NCI-H128 (cell line): ENCODE data around the gene SLC16A10.
"Not testable (repeated sequence)": the region's sequence is repeated elsewhere in the genome, so short reads cannot be mapped to it uniquely, and the experiment has no call there.

Experiments used
- DNase-seq: peaks from one replicate; lab custom pipeline; 2025; ENCODE audit not compliant: unreplicated experiment; lab: John Stamatoyannopoulos, UW

SLC16A10 gene

DNA sequence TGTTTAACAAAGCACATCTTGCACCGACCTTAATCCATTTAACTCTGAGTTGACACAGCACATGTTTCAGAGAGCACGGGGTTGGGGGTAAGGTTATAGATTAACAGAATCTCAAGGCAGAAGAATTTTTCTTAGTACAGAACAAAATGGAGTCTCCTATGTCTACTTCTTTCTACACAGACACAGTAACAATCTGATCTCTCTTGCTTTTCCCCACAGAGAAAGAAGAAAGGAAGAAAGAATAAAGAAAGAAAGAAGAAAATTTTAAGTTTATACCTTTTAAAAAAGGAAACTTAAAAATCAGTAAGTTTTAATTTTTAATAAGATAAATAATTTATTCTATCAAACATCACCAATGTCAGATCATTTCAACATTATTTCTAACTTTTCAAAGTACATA, 168.5 kb downstream of the SLC16A10 start:
- DNase-seq, result not testable (repeated sequence)

DNA sequence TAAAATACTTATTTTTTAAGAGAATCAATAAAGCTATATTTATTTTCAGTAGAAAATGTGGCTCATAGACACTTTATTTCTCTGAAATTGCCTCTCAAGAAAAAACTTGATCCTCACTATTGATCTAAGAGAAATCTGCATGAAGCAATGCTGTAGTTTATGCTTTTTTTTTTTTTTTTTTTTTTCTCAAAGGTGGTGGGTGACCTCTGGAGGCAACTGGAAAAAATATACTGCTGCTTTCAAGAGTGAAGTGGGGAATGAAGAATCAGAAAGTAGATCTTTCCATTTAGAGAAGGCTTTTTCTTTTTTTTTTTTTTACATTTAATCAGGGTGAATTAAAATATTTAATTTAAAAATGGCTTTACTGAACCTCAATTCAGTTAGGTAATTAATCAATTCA, 169.3 kb downstream of the SLC16A10 start:
- no peak for DNase-seq

DNA sequence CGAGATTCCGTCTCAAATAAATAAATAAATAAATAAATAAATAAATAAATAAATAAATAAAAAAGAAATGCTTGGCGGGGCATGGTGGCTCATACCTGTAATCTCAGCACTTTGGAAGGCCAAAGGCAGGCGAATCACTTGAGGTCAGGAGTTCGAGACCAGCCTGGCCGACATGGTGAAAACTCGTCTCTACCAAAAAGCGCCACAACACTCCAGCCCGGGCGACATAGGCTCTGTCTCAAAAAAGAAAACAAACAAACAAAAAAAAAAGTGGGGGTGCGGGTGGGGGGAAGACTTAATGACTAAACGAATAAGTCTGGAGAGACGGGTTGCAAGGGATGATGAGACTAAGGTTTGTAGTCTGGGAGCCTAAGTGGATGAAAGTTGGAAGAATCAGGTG, 170.7 kb downstream of the SLC16A10 start:
- no peak for DNase-seq

GRCh38 chr6:111258615-111259088, 171.3 kb downstream of the SLC16A10 start:
- DNase-seq, result no peak

GRCh38 chr6:111259089-111259831, 172.0 kb downstream of the SLC16A10 start:
- peak; percentile 99 for DNase-seq

GRCh38 chr6:111260570-111261298, 173.4 kb downstream of the SLC16A10 start:
- DNase-seq, result no peak

- no peak for DNase-seq
These were observed 176.5 kb downstream of the SLC16A10 start for GRCh38 chr6:111263837-111264236.

GRCh38 chr6:111265842-111266241, 178.5 kb downstream of the SLC16A10 start:
- DNase-seq, result no peak

DNA sequence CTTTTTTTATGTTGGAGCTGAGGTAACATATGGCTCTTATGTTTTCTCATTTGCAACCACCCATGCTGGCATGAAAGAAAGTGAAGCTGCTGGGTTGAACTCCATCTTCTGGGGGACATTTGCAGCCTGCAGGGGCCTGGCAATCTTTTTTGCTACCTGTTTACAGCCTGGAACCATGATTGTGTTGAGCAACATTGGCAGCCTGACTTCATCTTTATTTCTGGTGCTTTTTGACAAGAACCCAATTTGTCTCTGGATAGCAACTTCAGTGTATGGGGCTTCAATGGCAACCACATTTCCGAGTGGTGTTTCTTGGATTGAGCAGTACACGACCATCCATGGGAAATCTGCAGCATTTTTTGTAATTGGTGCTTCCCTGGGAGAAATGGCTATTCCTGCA, 179.0 kb downstream of the SLC16A10 start:
- no peak for DNase-seq

- no peak for DNase-seq
These were observed 180.5 kb downstream of the SLC16A10 start for GRCh38 chr6:111267764-111268333.

DNA sequence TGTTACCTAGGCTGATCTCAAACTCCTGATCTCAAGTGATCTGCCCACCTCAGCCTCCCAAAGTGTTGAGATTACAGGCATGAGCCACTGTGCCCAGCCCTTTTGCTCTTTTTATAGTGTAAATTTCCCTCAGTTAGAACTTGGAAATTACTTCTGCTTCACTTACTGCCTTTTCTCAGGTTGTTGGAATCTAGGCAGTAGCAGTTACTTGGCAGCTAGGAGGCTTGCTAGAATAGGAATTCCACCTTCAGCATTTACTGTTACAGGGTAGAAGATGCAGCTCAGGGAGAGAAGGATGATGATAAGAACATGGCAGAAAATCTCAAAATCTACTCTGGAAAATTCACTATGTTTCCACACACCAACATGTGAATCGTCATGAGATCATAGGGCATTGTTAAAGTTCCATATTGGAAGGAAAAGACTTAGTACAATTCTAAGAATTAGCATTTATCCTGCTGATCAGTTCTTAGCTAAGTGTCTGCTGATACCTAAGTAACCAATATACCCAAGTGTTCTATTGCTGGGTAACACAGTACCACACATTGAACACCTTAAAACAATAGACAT, 182.2 kb downstream of the SLC16A10 start:
- DNase-seq, result no peak

DNA sequence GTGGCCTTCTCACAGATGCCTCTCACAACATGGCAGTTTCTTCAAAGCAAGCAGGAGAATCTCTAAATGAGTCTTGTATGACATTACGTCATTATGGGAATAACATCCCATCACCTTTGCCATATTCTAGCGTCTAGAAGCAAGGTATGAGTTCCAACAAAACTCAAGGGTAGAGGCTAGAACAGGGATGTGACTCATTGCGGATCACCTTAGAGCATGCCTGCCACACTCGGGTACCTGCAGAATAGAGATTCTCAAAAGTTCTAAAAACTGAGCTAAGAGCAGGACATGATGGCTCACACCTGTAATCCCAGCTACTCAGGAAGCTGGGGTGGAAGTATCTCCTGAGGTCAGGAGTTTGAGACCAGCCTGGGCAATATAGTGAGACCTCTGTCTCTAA, 182.8 kb downstream of the SLC16A10 start:
- DNase-seq, result no peak

DNA sequence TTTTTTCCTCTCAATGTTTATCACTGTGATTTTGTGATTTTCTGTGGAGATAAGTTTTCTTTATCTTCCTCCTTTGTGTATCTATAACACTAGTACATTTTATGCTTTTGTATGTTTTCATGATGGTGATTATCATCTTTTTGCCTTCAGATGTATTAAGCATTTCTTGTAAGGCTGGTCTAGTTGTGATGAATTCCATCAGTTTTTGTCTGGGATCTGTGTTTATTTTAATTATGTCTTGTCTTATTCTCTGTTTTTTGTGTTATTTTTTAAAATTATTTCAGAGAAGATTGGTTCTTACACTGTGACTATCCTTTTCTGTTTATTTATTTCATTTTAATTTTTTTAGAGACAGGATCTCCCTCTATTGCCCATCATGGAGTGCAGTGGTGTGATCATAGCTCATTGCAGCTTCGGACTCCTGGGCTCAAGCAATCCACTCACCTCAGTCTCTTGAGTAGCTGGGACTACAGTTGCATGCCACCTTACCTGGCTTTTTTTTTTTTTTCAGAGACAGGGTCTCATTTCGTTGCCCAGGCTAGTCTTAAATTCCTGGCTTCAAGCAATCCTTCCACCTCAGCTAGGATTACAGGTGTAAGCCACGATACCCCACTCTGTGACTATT, 187.4 kb downstream of the SLC16A10 start:
- no peak for DNase-seq

- no peak for DNase-seq
These were observed 189.0 kb downstream of the SLC16A10 start for GRCh38 chr6:111276335-111276734.

GRCh38 chr6:111276736-111277135, 189.4 kb downstream of the SLC16A10 start:
- no peak for DNase-seq

GRCh38 chr6:111277819-111278218, 190.5 kb downstream of the SLC16A10 start:
- no peak for DNase-seq

- DNase-seq, result no peak
These were observed 191.4 kb downstream of the SLC16A10 start for GRCh38 chr6:111278731-111279130.

GRCh38 chr6:111280445-111280955, 193.2 kb downstream of the SLC16A10 start:
- no peak for DNase-seq
